Body of pancreas (tissue), 4 donors: Measurements from ENCODE around the gene ZFAND4. TPM values are rescaled to one million over a fixed set of nuclear protein-coding genes. Genes with fewer than 3 reads are reported as not detected.

ENCODE experiments used
- ATAC-seq: fragments of 150-250 bp; one replicate; pipeline ENCODE4 v1.9.1; 2016
- DNase-seq, 4 donors: peaks; one replicate each; pipeline ENCODE4 v3.0.0-alpha.2; 2019
- H3K27ac ChIP-seq, 4 donors: fragments of 200-600 bp; sonication (generic); 1 replicate in 3 of 4; 2 replicates in 1 of 4; pipeline versions ENCODE4 v1.5.1 to v1.6.1; 2016 to 2019; ENCODE audit warnings: mild to moderate bottlenecking in 1 of 4, mixed read lengths in 1 of 4, moderate library complexity in 1 of 4
- H3K27me3 ChIP-seq, 2 donors: fragments of 200-600 bp; sonication (generic); one replicate each; pipeline ENCODE4 v1.6.0; 2016; ENCODE audit warnings: mild to moderate bottlenecking in 1 of 2
- H3K36me3 ChIP-seq, 2 donors: fragments of 200-600 bp; sonication (generic); replicated peaks in 1 of 2; 2 replicates each; pipeline ENCODE4 v1.5.1; 2016; ENCODE audit warnings: low read depth in 2 of 2; ENCODE audit not compliant: insufficient read depth in 1 of 2
- H3K4me1 ChIP-seq: fragments of 200-600 bp; sonication (generic); one replicate; pipeline ENCODE4 v1.6.0; 2016
- H3K4me3 ChIP-seq, 2 donors: fragments of 200-600 bp; sonication (generic); 1 replicate in 1 of 2; 2 replicates in 1 of 2; pipeline ENCODE4 v1.5.1; 2016 to 2019
- H3K9me3 ChIP-seq, 3 donors: fragments of 200-600 bp; sonication (generic); 1 replicate in 2 of 3; 2 replicates in 1 of 3; pipeline ENCODE4 v1.5.1; 2016
- POLR2A ChIP-seq, 3 donors: fragments of 450-650 bp; IDR thresholded peaks; one replicate each; pipeline ENCODE4 v1.6.1; 2016; ENCODE audit warnings: antibody characterized with exemption in 3 of 3, mild to moderate bottlenecking in 2 of 3
- WGBS, 2 donors: methylation state at CpG; one replicate each; pipeline ENCODE4 v1.1.5; 2017; 5-methylcytosine and 5-hydroxymethylcytosine counted together
- intact Hi-C: fragments of 100-400 bp; cut with DNase I; formaldehyde crosslinking; loops from one replicate; pipeline ENCODE4 v1.15.1; 2023
- total RNA-seq, 2 donors: library from RNA; depleted of rRNA; stranded (reverse); fragments of >200 nt; gene quantifications; one replicate each; pipeline ENCODE4 v1.1.0, GENCODE V29; 2016
- TF ChIP-seq, protein P1 (sequence below), 7 experiments: fragments of 450-650 bp in 4 of 7; fragments of 200-600 bp in 3 of 7; sonication (generic) in 3 of 7; IDR thresholded peaks; one replicate each; pipeline ENCODE4 v1.5.1; 2016 to 2019; ENCODE audit warnings: antibody characterized with exemption in 7 of 7

Gene ZFAND4
- total RNA-seq, 2 donors from 2014 or later = 15.8 to 32.3 TPM

DNA sequence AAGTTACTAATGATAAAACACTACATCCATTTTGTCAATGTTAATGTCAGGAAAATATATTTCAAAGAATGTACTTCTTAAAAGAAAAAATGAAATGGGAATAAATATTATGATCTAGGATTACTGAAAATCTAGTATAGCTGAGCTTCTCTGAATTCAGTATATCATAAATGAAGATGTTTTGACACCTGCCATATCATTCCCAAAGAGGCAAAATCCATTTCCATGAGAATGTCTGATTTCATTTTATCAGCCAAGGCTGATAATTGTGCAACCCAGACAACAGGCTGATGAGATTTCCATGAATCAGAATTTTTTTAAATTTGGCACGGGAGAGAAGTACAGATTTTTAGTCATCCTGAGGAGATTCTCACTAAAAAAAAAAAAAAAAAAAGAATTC lies 32.5 kb downstream of the ZFAND4 start:
- Histone ChIP-seq H3K9me3 (no peaks in the 10 kb centered on the region), H3K36me3 (peaks cover 0 to 2% of the 10 kb centered on the region in 2 donors), H3K27me3 (no peaks in the 10 kb centered on the region), H3K4me3 (no peak overlapping the region), H3K27ac (no peak overlapping the region), H3K4me1 (no peaks in the 10 kb centered on the region)
- intact Hi-C loops = no loop called here
- WGBS, 2 donors = 84 to 96% methylated on average over 1 of the region's 1 CpG
- DNase-seq = no peak
- ATAC-seq = no peak
- no peak for TF ChIP-seq POLR2A (IDR thresholded peaks at IDR 0.05)
- TF ChIP-seq, protein P1, sequence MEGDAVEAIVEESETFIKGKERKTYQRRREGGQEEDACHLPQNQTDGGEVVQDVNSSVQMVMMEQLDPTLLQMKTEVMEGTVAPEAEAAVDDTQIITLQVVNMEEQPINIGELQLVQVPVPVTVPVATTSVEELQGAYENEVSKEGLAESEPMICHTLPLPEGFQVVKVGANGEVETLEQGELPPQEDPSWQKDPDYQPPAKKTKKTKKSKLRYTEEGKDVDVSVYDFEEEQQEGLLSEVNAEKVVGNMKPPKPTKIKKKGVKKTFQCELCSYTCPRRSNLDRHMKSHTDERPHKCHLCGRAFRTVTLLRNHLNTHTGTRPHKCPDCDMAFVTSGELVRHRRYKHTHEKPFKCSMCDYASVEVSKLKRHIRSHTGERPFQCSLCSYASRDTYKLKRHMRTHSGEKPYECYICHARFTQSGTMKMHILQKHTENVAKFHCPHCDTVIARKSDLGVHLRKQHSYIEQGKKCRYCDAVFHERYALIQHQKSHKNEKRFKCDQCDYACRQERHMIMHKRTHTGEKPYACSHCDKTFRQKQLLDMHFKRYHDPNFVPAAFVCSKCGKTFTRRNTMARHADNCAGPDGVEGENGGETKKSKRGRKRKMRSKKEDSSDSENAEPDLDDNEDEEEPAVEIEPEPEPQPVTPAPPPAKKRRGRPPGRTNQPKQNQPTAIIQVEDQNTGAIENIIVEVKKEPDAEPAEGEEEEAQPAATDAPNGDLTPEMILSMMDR (IDR thresholded peaks at IDR 0.05) = no peak

DNA sequence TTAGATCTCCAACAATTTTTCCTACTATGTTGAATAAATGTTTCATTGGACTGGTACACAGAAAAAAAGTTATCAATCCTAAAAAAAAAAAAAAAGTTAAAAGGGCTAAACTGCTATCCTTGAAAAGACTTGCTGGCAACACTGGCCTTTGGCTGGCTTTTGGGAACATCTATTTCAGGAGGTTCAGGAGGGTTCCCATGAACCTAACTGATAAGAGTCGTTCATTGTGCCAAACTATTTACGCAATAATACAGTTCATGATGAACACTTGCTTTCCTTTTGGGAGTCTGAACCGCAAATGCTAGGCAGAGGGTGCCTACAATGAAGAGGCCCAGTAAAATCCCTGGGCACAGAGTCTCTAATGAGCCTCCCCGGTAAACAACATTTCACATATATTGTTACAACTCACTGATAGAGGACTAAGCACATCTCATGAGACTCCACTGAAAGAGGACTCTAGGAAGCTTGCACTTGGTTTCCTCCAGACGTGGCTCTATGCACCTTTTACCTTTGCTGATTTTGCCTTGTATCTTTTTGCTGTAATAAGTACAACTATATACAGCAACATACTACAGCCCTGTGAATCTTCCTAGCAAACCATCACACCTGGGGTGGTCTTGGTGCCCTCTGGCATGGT lies 45.0 kb downstream of the ZFAND4 start:
- Histone ChIP-seq H3K4me3 (no peak overlapping the region), H3K27me3 (no peaks in the 10 kb centered on the region), H3K27ac (peak overlapping the region in 2 of 4 donors; percentile 25 to 34), H3K9me3 (no peaks in the 10 kb centered on the region), H3K36me3 (no peaks in the 10 kb centered on the region), H3K4me1 (peaks cover 26% of the 10 kb centered on the region)
- DNase-seq (peak; percentile 16 to 78 (median 58)), ATAC-seq (peak; percentile 87)
- intact Hi-C loops = no loop called here
- WGBS, 2 donors = 41 to 52% methylated on average over 5 of the region's 5 CpGs
- TF ChIP-seq, protein P1 (IDR thresholded peaks at IDR 0.05) = peak in 1 of 7 experiments; percentile 4
- no peak for TF ChIP-seq POLR2A (IDR thresholded peaks at IDR 0.05)

DNA sequence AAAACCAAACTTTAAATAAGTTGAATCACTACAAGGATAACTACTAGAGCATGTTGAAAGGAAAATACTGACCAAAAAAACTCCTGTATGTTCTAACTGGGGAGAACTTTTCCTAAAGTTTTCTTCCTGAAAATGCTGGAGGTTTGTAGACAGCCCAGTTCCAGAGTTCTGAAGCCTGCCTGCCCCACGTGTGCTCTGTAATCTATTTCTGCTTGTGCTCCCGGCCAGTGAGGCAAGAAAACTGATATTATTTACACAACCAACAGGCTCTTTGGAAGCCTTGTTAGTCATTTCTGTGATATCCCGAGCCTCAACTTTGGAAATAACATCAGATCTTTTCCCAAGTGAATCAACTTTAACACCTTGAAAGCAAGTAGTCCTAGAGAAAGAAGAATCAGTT lies 46.7 kb downstream of the ZFAND4 start:
- 19 to 37% methylated on average over 3 of the region's 3 CpGs for whole genome bisulfite sequencing, 2 donors
- DNase-seq = peak; percentile 25 to 60 (median 38)

DNA sequence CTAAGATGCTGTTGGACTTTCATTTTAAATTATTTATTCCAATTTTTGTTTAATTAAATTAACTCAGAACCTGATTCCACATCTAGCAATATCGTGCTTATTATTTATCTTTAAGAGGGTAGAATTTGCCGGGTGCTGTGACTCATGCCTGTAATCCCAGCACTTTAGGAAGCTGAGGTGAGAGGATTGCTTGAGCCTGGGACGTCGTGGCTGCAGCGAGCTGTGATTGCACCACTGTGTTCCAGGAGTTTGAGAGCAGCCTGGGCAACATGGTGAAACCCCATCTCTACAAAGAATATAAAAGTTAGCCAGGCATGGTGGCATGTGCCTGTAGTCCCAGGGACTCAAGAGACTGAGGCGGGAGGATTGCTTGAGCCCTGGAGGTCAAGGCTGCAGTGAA lies 47.8 kb downstream of the ZFAND4 start:
- DNase-seq = no peak
- Histone ChIP-seq H3K36me3 (no peaks in the 10 kb centered on the region), H3K27me3 (no peaks in the 10 kb centered on the region), H3K4me3 (no peak overlapping the region), H3K4me1 (peaks cover 26% of the 10 kb centered on the region), H3K27ac (no peak overlapping the region), H3K9me3 (no peaks in the 10 kb centered on the region)
- intact Hi-C loops = no loop called here
- 85 to 94% methylated on average over 6 of the region's 6 CpGs for WGBS, 2 donors
- no peak for ATAC-seq
- TF ChIP-seq POLR2A (IDR thresholded peaks at IDR 0.05) = no peak
- TF ChIP-seq, protein P1 (IDR thresholded peaks at IDR 0.05) = no peak

More for the DNA sequence above, 46.7 kb downstream of the ZFAND4 start:
- Histone ChIP-seq H3K27ac (peak overlapping the region in 2 of 4 donors; percentile 47 to 54), H3K4me3 (no peak overlapping the region), H3K36me3 (no peaks in the 10 kb centered on the region), H3K27me3 (no peaks in the 10 kb centered on the region), H3K4me1 (peaks cover 26% of the 10 kb centered on the region), H3K9me3 (no peaks in the 10 kb centered on the region)
- TF ChIP-seq POLR2A (IDR thresholded peaks at IDR 0.05) = no peak
- intact Hi-C loops = no loop called here
- peak; percentile 80 for ATAC-seq

DNA sequence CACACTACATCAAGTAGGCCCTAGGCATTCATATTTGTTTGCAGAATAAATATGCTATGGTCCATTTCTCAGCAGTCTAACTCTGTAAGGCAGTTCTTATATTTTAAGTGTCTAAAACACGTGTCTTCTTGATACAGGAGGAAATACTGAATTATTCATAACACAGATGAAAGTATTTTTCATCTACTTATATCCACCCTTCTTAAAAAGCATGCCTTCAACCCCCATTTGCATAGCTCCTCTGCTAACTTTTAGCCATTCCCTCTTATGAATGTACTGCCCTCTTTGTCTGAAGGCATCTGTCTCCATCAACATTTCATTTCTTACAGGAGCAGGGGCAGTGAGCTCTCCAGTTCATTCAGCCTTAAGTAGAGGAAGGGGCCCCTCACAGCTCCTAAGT lies 57.7 kb downstream of the ZFAND4 start:
- Histone ChIP-seq H3K27me3 (no peaks in the 10 kb centered on the region), H3K27ac (no peak overlapping the region), H3K9me3 (no peaks in the 10 kb centered on the region), H3K4me1 (no peaks in the 10 kb centered on the region), H3K36me3 (peaks cover 0 to 4% of the 10 kb centered on the region in 2 donors), H3K4me3 (no peak overlapping the region)
- WGBS, 2 donors = 76 to 85% methylated on average over 1 of the region's 1 CpG
- intact Hi-C loops = no loop called here
- no peak for TF ChIP-seq POLR2A (IDR thresholded peaks at IDR 0.05)
- TF ChIP-seq, protein P1 (IDR thresholded peaks at IDR 0.05) = no peak
- ATAC-seq (no peak), DNase-seq (no peak)
